ENCODE measurements around the gene CPM.

DNA sequence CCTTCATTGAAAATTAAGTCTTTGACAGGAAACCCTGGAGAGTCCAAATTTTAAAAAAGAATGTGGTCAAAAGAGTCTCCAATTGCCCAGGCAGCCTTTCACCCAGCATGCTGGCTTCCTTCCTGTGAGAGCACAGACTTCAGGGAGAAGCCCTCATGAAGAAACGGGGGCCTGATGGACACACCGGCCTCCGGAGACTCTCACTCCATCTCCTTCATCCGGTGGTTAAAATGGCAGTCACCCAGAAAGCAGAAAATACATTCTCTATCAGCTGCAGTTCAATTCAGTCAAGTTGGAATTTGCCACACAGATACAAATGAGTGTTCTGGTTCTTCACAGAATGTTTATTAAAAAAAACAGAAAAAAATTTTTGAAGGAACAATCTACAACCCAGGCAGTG is 56.5 kb downstream of the CPM start:
- TF ChIP-seq, protein P1, sequence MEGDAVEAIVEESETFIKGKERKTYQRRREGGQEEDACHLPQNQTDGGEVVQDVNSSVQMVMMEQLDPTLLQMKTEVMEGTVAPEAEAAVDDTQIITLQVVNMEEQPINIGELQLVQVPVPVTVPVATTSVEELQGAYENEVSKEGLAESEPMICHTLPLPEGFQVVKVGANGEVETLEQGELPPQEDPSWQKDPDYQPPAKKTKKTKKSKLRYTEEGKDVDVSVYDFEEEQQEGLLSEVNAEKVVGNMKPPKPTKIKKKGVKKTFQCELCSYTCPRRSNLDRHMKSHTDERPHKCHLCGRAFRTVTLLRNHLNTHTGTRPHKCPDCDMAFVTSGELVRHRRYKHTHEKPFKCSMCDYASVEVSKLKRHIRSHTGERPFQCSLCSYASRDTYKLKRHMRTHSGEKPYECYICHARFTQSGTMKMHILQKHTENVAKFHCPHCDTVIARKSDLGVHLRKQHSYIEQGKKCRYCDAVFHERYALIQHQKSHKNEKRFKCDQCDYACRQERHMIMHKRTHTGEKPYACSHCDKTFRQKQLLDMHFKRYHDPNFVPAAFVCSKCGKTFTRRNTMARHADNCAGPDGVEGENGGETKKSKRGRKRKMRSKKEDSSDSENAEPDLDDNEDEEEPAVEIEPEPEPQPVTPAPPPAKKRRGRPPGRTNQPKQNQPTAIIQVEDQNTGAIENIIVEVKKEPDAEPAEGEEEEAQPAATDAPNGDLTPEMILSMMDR (IDR thresholded peaks at IDR 0.05; ENCODE audit: extremely low read depth in 1 of 2, insufficient read depth in 1 of 2, low read depth in 1 of 2, low read length in 2 of 2), result no peak
- TF ChIP-seq, protein P2, sequence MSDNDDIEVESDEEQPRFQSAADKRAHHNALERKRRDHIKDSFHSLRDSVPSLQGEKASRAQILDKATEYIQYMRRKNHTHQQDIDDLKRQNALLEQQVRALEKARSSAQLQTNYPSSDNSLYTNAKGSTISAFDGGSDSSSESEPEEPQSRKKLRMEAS (IDR thresholded peaks at IDR 0.05; ENCODE audit: insufficient read depth, insufficient read length), result no peak
- TF ChIP-seq FOS (IDR thresholded peaks at IDR 0.05; ENCODE audit: borderline replicate concordance, insufficient read depth, low read length) (no peak), POLR2A (IDR thresholded peaks at IDR 0.05; ENCODE audit: low read depth, low read length) (no peak)
